Epithelial cell of proximal tubule (primary cell): ENCODE results near the gene TNFAIP8L1. TPM values are rescaled to one million over a fixed set of nuclear protein-coding genes. Genes with fewer than 3 reads are reported as not detected.
A peak's percentile ranks its signal among the peaks of the same experiment; 100 is the strongest.

Experiments used
- DNase-seq: peaks from one replicate; pipeline ENCODE4 v3.0.0-alpha.2; 2011; ENCODE audit warnings: low read depth
- H3K4me3 ChIP-seq: 2 replicates; pipeline ENCODE4 v1.5.1; 2011; ENCODE audit warnings: low read depth, mild to moderate bottlenecking, low read length
- total RNA-seq: library from RNA; depleted of rRNA; stranded (reverse); fragments of >200 nt; gene quantifications from 2 replicates; pipeline ENCODE4 v1.2.3, GENCODE V29; 2015
- TF ChIP-seq, protein P1 (sequence below): conservative IDR thresholded peaks from 2 replicates; pipeline ENCODE4 v1.5.1; 2012; ENCODE audit warnings: low read depth, mild to moderate bottlenecking, low read length

Gene TNFAIP8L1
- total RNA-seq, 1 donor from 2014 or later = 6.7 TPM

DNA sequence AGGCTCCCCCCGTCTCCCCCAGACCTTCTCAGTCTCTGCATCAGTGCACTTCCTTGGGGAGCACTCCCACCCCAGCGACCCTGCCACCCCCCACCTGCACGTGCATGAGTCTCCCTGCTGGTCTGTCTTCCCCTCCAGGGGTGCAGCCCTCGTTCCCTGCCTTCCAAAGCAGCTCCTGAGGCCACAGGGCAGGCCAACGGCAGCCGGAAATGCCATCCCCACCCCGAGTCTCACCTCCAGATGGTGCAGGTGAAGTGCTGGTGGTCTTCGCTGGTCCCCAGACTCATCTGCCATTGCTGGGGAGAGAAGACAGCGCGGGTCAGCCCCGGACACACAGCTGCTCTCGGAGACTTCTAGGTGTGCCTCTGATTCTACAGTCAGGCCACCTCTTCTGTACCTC, 25.3 kb downstream of the TNFAIP8L1 start:
- TF ChIP-seq, protein P1, sequence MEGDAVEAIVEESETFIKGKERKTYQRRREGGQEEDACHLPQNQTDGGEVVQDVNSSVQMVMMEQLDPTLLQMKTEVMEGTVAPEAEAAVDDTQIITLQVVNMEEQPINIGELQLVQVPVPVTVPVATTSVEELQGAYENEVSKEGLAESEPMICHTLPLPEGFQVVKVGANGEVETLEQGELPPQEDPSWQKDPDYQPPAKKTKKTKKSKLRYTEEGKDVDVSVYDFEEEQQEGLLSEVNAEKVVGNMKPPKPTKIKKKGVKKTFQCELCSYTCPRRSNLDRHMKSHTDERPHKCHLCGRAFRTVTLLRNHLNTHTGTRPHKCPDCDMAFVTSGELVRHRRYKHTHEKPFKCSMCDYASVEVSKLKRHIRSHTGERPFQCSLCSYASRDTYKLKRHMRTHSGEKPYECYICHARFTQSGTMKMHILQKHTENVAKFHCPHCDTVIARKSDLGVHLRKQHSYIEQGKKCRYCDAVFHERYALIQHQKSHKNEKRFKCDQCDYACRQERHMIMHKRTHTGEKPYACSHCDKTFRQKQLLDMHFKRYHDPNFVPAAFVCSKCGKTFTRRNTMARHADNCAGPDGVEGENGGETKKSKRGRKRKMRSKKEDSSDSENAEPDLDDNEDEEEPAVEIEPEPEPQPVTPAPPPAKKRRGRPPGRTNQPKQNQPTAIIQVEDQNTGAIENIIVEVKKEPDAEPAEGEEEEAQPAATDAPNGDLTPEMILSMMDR = no peak
- no peak for DNase-seq
- H3K4me3 ChIP-seq = no peak overlapping the region

DNA sequence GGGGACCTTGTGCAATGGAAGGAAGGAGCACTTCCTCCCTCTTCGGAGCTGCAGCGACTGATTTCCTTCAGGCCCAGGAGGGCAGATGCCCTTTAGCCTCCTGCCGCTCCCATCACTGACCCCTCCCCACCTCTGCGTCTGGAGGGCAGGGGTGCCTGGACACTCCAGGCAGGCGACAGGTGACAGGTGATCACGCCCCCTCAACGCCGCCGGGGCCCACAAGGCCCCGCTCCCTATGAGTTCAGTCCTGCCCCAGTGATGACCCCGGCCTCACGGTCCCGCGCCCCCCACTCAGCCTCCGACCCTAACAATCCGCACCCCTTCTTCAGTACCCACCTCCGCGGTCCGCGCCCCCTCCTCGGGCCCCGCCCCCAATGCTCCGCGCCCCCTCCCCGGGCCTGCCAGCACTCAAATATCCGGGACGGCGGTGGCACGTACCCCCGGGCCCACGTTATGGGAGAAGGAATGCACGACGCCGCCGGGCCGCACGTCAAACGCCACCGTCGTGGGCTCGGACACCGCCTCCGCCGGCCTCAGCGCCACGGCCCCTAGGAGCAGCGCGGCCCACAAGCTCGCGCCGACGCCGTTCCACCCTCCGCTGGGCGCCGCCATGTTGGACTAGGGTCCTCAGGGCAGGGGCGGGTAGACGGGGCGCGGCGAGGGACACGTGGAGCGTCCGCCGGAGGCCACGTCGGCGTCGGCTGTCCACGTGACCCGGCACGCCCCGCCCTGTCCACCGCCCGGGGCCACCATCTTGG, 30.6 kb downstream of the TNFAIP8L1 start, which contains the start of gene MYDGF:
Gene MYDGF, minus strand, starts transcription at position 620 of the 758 bp plus-strand sequence. Its CDS starts 8 bp downstream, at position 612.
- peak within 1 kb of the TSS; percentile 80 for H3K4me3 ChIP-seq
- TF ChIP-seq, protein P1 = no peak
- no peak for DNase-seq

DNA sequence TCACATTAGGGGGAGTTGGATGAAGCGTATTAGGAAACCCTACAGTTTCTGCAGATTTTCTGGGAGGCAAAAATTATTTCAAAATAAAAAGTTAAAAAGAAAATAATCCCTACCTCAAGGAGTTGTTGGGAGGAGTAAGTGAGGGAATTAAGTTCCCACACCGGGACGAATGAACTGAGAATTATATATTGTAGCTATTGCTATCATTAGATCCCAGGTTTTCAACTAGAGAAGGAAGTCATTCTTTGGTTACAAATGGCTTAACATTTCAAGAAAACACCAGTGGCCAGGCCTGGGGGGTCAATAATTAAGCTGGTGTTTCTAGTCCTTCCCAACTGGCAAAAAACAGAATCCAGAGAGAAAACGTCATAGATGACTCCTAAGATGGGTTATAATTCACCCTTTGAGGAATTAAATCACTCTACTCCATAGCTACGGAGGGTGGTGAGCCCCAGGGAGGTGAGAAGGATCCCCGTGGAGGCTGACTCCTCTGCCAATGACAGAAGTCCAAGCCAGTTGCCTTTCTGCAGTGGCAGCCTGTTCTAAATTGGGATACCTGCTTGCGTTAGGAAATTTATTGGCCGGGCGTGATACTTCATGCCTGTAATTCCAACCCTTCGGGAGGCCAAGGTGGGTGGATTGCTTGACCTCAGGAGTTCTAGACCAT, 32.0 kb downstream of the TNFAIP8L1 start:
- TF ChIP-seq, protein P1 = no peak
- H3K4me3 ChIP-seq = no peak overlapping the region
- DNase-seq = peak; percentile 59

DNA sequence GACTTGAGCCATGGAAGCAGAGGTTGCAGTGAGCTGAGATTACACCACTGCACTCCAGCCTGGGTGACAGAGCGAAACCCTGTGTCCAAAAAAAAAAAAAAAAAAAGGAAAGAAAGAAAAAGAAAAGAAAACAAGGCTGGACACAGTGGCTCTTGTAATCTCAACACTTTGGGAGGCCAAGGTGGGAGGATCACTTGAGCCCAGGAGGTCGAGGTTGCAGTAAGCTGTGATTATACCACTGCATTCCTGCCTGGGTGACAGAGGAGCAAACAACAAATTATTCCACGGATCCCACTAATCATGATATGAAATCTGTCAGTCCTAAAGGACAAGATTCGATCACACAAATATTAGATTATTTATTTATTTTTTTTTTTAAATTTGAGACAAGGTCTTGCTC, 33.9 kb downstream of the TNFAIP8L1 start:
- TF ChIP-seq, protein P1 = no peak
- no peak for DNase-seq
- no peak overlapping the region for H3K4me3 ChIP-seq

DNA sequence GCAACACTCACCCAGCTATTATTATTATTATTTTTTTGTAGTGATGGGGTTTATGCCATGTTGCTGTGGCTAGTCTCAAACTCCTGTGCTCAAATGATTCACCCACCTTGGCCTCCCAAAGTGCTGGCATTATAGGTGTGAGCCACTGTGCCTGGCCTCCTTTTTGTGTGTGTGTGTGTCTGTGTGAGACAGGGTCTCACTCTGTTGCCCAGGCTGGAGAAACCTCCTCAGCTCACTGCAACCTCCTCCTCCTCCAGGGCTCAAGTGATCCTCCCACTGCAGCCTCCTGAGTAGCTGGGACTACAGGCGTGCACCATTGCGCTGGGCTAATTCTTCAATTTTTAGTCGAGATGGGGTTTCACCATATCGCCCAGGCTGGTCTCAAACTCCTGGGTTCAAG, 34.4 kb downstream of the TNFAIP8L1 start:
- no peak overlapping the region for H3K4me3 ChIP-seq
- DNase-seq = no peak
- TF ChIP-seq, protein P1 = no peak

DNA sequence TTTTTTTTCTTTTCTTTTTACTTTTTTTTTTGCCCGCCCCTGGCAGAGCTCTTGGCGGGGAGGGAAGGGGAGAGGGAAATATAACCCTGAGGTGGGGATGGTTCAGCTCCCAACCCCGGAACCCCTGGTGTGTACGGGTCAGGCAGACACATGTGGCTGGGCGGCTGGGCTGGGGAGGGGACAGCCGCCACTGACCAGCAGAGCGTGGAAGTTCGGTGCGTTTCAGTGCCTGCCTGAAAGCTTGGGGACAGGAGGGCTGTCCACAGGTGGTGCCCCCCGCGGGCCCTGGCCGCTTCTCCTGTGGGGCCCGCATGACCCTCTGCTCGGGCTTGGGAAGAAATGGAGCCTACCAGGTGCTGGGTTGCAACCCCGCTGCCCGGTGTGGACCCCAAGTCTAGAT, 36.0 kb downstream of the TNFAIP8L1 start:
- TF ChIP-seq, protein P1 = no peak
- H3K4me3 ChIP-seq = no peak overlapping the region
- no peak for DNase-seq
